Measurements from ENCODE around the gene SCAF11. TPM values are rescaled to one million over a fixed set of nuclear protein-coding genes. Genes with fewer than 3 reads are reported as not detected.

SCAF11 gene
- total and polyA plus RNA-seq, 10 of the 15 experiments (the other 5 are each of a cell fraction or from before 2014, with no cell fraction given), result 42.0 to 153 (median 100) TPM

- intact Hi-C loops (cut with micrococcal nuclease; ENCODE audit: unreplicated experiment) (no loop called here), in situ Hi-C loops (cut with MboI) (no loop called here)
- H3K9ac ChIP-seq (ENCODE audit: control insufficient read depth, insufficient read depth, low read length), result no peak overlapping the region
- ATAC-seq, result no peak
- no peak overlapping the region for H3K4me2 ChIP-seq (ENCODE audit: control insufficient read depth, insufficient read depth)
- no peaks in the 10 kb centered on the region for H4K20me1 ChIP-seq (ENCODE audit: control insufficient read depth, insufficient read depth)
- H3K27me3 ChIP-seq (replicated peaks in 1 of 2; ENCODE audit: control insufficient read depth in 2 of 2, insufficient read depth in 2 of 2, low read length in 1 of 2), result no peaks in the 10 kb centered on the region
- BruUV-seq (replicated peaks), result no TSS peak
- CTCF ChIA-PET, result no interaction called here
- no peak for FAIRE-seq
- no peak overlapping the region for H2AFZ ChIP-seq (ENCODE audit: control insufficient read depth, low read depth, low read length)
- no peaks in the 10 kb centered on the region for H3K36me3 ChIP-seq (ENCODE audit: control insufficient read depth in 2 of 2, insufficient read depth in 2 of 2, low read length in 1 of 2)
- POLR2A ChIA-PET, result no interaction called here
- no peak overlapping the region for H3K4me3 ChIP-seq
- H3K9me3 ChIP-seq (replicated peaks; ENCODE audit: control insufficient read depth, insufficient read depth, low read length), result peaks cover 8% of the 10 kb centered on the region
- H3K27ac ChIP-seq (ENCODE audit: control insufficient read depth, insufficient read depth), result no peak overlapping the region
- SMC1A ChIA-PET (ENCODE audit: uncharacterized antibody, unreplicated experiment), result interaction anchor here (1.4 kb wide), 1 partner anchor 12 kb away, joined by 5 read pairs; no protein-coding TSS in a partner anchor
- H3K79me2 ChIP-seq (ENCODE audit: control insufficient read depth, insufficient read depth, low read length), result no peaks in the 10 kb centered on the region
- DNase-seq (ENCODE audit: low read depth, low spot score), result no peak
- RAD21 ChIA-PET (ENCODE audit: unreplicated experiment), result no interaction called here
- TF ChIP-seq POLR2A (IDR thresholded peaks at IDR 0.05; ENCODE audit: low read depth, low read length) (no peak), CBX5 (IDR thresholded peaks at IDR 0.05; ENCODE audit: low read depth) (peak; percentile 88; the same call in 1 of the 2 replicates)
- no peaks in the 10 kb centered on the region for H3K4me1 ChIP-seq (ENCODE audit: control insufficient read depth, insufficient read depth, low read length)
These were observed 36.8 kb upstream of the SCAF11 start for GRCh38 chr12:46027172-46027571.

- no peaks in the 10 kb centered on the region for H3K27me3 ChIP-seq (replicated peaks in 1 of 2; ENCODE audit: control insufficient read depth in 2 of 2, insufficient read depth in 2 of 2, low read length in 1 of 2)
- 50% methylated on average over 2 of the region's 2 CpGs for WGBS (ENCODE audit: insufficient coverage, insufficient replicate concordance, low lambda C conversion rate, missing lambda C conversion rate)
- CTCF ChIA-PET, result no interaction called here
- H3K4me3 ChIP-seq, result no peak overlapping the region
- peaks cover 8% of the 10 kb centered on the region for H3K9me3 ChIP-seq (replicated peaks; ENCODE audit: control insufficient read depth, insufficient read depth, low read length)
- FAIRE-seq (no peak), ATAC-seq (no peak), DNase-seq (ENCODE audit: low read depth, low spot score) (no peak)
- in situ Hi-C loops (cut with MboI) (no loop called here), intact Hi-C loops (cut with micrococcal nuclease; ENCODE audit: unreplicated experiment) (no loop called here)
- no peak for TF ChIP-seq IKZF2 (IDR thresholded peaks at IDR 0.05)
- TF ChIP-seq CHD2 (IDR thresholded peaks at IDR 0.05; ENCODE audit: borderline replicate concordance, low read depth, low read length), result no peak
- no peak for TF ChIP-seq GABPA (IDR thresholded peaks at IDR 0.05; ENCODE audit: low read depth)
- no peak for TF ChIP-seq POLR2AphosphoS2 (IDR thresholded peaks at IDR 0.05; ENCODE audit: low read depth, low read length)
- TF ChIP-seq BRCA1 (IDR thresholded peaks at IDR 0.05; ENCODE audit: low read depth, low read length), result no peak
- TF ChIP-seq NFIC (IDR thresholded peaks at IDR 0.05; ENCODE audit: low read depth, low read length), result no peak
- no peak for TF ChIP-seq HDAC2 (IDR thresholded peaks at IDR 0.05)
- no peak for TF ChIP-seq IRF4 (IDR thresholded peaks at IDR 0.05; ENCODE audit: low read depth, low read length)
- no peak for TF ChIP-seq ZBTB11 (CRISPR knock-in tag; IDR thresholded peaks at IDR 0.05)
- RAD21 ChIA-PET (ENCODE audit: unreplicated experiment), result no interaction called here
- BruUV-seq (replicated peaks), result no TSS peak
- H3K9ac ChIP-seq (ENCODE audit: control insufficient read depth, insufficient read depth, low read length), result no peak overlapping the region
- no peaks in the 10 kb centered on the region for H3K4me1 ChIP-seq (ENCODE audit: control insufficient read depth, insufficient read depth, low read length)
- H3K36me3 ChIP-seq (ENCODE audit: control insufficient read depth in 2 of 2, insufficient read depth in 2 of 2, low read length in 1 of 2), result no peaks in the 10 kb centered on the region
- no peaks in the 10 kb centered on the region for H3K79me2 ChIP-seq (ENCODE audit: control insufficient read depth, insufficient read depth, low read length)
- no peak overlapping the region for H2AFZ ChIP-seq (ENCODE audit: control insufficient read depth, low read depth, low read length)
- no peak overlapping the region for H3K4me2 ChIP-seq (ENCODE audit: control insufficient read depth, insufficient read depth)
- POLR2A ChIA-PET, result no interaction called here
- H4K20me1 ChIP-seq (ENCODE audit: control insufficient read depth, insufficient read depth), result no peaks in the 10 kb centered on the region
- SMC1A ChIA-PET (ENCODE audit: uncharacterized antibody, unreplicated experiment), result no interaction called here
- no peak overlapping the region for H3K27ac ChIP-seq (ENCODE audit: control insufficient read depth, insufficient read depth)
These were observed 33.7 kb upstream of the SCAF11 start for GRCh38 chr12:46024099-46024498.
